Stimulated activated CD4-positive, alpha-beta T cell treated with anti-CD3 and anti-CD28 coated beads, TNF-alpha, amount 100 ng/mL, for 1 hour (primary cell): ENCODE measurements around the gene MMEL1.
"Not testable (repeated sequence)": the region's sequence is repeated elsewhere in the genome, so short reads cannot be mapped to it uniquely, and the experiment has no call there.

ENCODE experiments used
- DNase-seq, 3 donors: peaks; one replicate each; pipeline ENCODE4 v3.0.0-alpha.2; 2020; ENCODE audit warnings: low read depth in 3 of 3, low spot score in 1 of 3

MMEL1 gene

GRCh38 chr1:2628933-2629626, 3.7 kb downstream of the MMEL1 start:
- DNase-seq, result no peak

DNA sequence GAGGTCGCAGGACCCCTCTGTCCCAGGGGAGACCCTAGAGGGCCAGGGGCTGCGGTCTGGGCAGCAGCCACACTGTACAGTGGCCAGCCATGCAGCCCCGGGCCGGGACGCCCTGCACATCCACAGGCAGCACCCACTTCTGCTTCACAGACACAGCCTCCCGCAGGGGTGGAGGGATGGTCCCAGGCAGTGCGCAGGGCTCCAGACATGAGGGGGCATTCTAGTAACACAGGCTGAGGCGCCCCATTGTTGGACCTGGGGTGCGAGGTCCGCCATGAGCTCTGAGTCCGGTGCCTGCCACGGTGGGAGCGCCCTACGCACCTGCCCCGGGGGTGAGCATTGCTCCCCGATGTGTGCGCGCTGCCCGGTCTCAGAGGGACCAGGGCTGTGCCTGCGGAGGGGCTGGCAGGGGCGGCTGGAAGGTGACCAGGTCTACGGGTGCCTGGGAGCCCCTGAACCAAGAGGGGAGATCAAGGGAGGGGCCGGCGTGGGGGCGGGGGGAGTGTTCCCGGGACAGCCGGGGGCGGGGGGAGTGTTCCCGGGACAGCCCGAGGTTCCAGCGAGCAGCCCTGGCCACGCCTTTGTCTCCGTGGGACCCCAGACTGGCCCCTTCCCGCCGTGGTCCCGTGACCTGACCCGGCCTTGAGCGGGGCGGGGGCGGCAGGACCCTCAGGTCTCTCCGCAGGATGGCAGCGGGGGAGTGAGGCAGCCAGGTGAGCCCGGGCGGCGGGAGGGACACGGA, 4.5 kb downstream of the MMEL1 start:
- no peak for DNase-seq

- no peak for DNase-seq
These were observed 5.1 kb downstream of the MMEL1 start for GRCh38 chr1:2627746-2628145.

- not testable (repeated sequence) for DNase-seq
These were observed 7.1 kb downstream of the MMEL1 start for GRCh38 chr1:2625748-2626147.

GRCh38 chr1:2625311-2625710, 7.5 kb downstream of the MMEL1 start:
- no peak for DNase-seq

- no peak for DNase-seq
These were observed 8.0 kb downstream of the MMEL1 start for GRCh38 chr1:2624735-2625300.

GRCh38 chr1:2623571-2624337, 9.1 kb downstream of the MMEL1 start:
- no peak for DNase-seq

GRCh38 chr1:2617971-2618470, 14.8 kb downstream of the MMEL1 start:
- no peak for DNase-seq

DNA sequence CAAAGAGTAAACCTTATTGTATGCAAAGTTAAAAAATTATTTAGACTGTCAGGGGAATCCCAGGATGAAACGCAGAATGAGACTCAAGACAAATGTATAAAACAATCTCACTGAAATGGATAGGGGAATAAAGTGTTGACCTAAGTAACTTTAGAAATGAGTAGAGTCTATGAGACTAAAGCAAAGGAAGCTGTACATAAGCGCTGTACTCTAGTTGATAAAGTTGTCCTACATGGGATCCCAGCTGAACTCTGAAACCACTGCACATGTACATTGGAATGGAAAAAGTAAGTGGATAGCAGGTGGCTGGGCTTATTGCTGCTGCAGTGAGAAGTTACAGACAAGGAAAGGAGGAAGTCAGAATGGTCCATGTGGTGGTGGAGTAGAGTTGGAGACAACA, 18.7 kb downstream of the MMEL1 start:
- no peak for DNase-seq

DNA sequence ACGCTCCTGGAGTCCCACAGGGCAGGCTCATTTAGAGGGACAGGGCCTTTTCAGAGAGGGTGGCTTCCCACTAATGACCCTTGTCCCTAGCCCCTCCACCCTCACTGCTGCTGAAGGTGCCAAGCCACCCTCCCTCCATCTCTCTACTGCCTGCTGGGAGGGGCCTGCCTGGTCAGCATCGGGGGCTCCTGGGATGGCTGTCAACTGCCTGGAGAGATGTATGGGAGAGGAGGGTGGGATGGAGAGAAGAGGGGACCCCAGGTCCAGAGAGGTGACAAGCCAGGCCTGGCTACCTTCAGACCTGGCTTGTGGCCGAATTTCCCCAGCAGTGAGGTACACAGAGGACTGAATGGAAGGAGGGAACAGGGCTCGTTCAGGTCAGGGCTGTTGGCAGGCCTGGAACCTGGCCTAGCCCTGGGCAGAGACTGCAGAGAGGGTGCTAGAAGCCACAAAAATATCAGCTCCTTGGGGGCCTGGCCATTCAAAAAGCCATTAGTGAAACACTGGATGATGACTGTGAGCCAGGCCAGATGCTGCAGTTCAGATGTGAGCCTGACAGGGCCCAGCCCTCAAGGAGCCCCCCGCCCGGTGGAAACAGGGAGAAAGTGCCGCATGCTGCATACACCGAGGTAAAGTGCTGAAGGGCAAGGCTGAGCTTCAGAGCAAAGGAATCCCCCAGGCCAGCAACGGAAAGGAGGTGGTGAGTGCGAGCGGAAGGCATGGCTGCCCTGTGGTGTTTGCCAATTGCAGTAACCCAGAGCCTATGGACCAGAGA, 20.0 kb downstream of the MMEL1 start:
- no peak for DNase-seq

- no peak for DNase-seq
These were observed 21.0 kb downstream of the MMEL1 start for GRCh38 chr1:2611621-2612437.

- no peak for DNase-seq
These were observed 21.8 kb downstream of the MMEL1 start for GRCh38 chr1:2611031-2611501.

DNA sequence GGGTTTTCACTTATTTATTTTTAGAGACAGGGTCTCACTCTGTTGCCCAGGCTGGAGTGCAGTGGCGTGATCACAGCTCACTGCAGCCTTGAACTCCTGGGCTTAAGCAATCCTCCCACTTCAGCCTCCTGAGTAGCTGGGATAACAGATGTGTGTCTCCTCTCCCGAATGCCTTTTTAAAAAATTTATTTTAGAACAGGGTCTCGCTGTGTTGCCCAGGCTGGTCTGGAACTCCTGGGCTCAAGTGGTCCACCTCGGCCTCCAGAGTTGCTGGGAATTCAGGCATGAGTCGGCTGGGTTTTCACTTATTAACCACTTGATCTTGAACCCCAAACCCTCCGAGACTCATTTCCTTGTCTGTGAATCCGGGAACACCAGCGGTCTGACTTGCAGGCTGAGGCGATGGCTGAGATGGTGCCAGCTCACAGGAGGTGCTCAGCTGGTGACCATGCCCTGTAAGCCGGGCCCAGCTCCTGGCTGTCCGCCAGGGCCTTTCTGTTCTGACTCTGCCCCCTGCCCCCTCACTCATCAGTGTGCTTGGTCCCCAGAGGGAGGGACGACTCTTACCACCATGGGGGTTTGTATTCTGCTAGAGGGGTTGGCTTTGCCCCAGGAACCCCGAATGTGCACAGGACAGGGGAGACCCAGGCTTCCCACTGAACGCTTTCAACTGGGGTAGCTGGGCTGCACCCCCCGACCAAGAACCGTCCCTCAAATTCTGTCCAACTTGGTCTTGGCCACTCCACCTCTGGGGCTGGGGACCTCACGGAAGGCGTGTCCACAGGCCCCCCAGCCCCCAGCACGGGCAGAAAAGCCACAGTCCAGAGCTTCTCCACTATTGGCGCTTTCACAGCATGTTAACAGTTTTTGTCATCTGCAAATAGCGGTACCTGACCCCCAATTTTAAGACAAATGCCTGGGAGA, 22.5 kb downstream of the MMEL1 start:
- DNase-seq, result no peak

DNA sequence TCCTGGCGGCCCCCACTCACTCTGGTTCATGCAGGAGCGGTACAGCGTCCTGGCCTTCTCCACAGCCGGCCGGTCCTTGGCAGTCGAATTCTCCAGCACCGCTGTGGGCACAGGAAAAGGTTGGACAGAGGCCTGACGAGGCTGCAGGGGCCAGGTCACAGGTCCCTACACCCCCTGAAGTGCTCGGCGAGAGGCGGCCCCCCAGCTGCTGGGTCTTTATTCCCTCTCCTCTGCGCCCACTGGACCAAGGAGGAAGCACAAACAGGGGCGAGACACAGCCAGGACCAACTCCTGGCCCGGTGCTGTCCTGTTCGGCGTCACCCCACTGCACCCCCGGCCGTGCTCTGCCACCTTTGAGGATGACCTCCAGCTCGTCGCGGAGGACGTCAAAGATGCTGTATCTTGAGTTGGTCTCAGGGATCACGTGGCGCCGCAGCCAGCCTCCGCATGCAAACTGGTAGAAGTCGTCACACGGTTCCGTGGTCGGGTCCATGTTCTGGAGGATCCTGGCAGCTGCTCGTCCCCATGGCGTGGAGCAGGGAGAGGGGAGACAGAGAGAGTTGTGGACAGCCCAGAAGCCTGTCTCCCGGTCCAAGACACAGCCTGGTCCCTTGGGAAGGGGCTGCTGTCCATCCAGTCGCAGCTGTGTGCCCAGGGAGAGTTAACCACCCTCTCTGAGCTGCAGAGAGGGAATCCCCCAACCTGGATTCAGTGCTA, 23.3 kb downstream of the MMEL1 start:
- no peak for DNase-seq

GRCh38 chr1:2607641-2608091, 25.1 kb downstream of the MMEL1 start:
- DNase-seq, result no peak

DNA sequence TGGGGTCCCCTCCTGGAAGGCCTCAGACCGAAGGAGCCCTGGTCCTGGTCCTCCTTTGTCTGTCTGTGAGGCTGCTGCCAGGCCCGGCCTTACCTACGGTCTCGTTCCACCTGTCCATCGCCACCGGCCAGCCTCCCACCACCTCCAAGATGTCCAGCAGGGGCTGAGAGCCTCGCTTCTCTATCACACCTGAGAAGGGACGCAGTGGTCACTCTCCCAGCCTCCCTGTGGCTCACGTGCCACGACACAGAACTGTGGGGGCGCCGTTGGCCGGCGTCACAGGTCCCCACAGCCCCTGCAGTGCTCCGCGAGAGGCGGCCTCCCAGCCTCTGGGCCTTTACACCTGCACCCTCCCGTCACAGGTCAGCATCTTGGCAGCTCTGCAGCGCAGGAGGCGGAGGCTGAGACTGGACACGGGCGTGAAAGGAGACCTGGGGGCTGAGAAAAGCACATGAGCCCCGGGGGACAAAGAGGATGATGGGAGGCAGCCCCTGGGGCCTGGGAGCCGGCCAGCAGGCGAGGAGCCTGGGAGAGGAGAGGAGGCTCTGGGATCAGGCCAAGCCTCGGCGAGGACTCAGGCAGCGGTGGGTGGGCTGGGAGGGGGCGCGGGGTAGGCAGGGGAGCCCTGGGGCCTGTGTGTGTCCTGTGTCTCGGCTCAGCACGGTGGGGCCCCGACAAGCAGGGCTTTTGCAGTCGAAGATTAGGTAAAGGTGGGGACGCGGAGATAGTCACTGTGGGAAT, 25.8 kb downstream of the MMEL1 start:
- no peak for DNase-seq

DNA sequence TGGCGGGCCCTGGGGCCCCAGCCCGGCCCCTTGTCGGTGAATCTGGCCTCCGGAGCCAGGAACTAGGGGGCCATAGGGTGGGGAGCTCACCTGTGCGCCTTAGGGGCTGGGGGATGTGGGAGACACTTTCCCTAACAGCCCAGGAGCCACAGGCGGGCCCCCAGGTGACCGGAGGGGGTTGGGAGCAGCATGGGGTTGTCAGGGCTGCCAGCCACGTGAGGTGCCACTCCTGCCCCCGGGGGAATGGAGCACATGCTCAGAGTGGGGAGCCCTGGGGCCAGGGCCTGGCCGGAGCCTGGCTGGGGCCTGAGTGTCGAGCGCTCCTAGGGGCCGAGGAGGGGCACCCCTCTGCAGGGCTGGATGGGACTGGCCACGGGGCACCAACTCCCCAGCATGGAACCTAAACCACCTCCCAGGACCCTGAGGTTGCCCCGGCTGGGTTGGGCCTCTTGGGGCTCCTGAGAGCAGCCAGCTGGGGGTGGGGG, 26.4 kb downstream of the MMEL1 start:
- no peak for DNase-seq
